ENCODE data around the gene UBE3B.

Gene UBE3B

DNA sequence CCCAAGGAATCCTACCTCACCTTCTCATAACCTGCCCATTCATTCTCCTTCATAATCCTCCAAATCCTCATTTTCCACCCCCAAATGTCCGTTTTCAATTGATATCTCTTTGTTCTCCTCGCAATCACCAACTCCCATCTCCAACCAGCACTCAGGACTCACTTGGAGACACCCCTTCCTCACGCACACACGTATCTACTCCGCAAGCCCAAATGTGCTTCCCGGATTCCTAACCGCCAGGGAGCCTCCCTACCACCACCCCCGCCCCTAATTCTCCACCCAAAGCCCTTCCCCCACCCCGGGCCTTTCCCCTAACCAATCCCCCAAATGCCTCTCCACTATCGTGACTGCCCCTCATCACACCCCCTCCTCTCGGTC lies 638 bp upstream of the UBE3B start:
- DNase-seq, result no peak

DNA sequence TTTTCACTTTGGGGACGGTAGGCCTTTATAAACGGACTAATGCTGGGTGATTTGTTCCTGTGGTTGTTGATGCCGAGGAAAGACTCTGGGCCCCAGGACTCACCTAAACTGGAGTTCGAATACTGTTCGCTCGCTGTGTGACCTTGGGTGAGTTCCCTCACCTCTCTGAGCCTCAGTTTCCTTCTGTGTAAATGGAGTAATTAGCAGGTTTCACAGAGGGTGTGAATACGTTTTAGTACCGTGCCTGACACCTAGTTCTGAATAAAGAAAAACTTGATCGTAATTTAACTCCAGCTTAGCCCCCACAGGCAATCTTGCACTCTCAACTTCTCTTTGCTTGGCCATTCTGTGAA lies 505 bp downstream of the UBE3B start:
- no peak for DNase-seq

DNA sequence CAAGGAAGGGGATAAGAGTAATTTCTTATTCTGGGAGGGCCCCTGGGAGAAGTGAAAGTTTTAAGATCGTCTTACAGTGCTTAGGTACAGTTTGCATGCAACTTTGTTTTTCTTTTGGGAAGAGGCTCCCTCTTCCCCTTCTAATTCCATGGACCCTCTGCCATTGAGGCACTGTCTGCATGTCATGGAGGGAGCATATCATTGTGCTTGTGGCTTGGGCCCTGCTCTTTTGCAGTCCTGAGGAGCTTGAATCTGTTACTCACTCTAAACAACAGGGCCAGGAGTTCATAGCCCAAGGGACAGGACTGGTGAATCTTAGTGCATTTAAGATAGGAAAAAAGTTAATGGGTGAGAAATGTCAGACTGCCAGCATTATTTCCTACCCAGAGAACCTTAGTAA lies 2.3 kb downstream of the UBE3B start:
- no peak for DNase-seq

DNA sequence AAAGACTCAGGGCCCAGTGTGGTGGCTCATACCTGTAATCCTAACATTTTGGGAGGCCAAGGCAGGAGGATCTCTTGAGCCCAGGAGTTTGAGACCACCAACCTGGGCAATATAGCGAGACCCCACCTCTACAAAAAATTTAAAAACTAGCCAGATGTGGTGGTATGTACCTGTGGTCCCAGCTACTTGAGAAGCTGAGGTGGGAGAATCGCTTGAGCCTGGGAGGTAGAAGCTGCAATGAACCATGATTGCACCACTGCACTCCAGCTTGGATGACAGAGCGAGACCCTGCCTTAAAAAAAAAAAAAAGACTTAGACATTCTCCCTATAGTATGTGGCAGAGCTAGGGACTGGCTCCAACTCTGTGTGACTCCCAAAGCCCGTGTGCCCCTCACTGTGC lies 2.9 kb downstream of the UBE3B start:
- DNase-seq, result no peak

DNA sequence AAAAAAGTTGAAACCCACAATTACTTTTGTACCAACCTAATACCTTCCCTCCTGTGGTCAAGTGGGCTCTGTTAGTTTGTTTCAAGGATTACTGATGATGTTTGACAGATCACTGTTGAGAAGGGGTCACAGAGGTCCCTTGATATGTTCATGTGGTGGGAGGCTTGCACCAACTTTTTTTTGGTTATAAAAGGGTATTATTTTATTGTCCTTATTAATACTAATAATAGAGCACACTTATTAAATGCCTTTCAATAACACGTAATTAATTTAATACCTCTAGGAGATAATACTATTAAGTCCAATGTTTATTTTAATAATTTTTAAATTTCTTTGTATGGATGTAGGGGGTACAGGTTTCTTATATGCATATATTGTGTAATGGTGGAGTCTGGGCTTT lies 4.4 kb downstream of the UBE3B start:
- DNase-seq, result no peak

DNA sequence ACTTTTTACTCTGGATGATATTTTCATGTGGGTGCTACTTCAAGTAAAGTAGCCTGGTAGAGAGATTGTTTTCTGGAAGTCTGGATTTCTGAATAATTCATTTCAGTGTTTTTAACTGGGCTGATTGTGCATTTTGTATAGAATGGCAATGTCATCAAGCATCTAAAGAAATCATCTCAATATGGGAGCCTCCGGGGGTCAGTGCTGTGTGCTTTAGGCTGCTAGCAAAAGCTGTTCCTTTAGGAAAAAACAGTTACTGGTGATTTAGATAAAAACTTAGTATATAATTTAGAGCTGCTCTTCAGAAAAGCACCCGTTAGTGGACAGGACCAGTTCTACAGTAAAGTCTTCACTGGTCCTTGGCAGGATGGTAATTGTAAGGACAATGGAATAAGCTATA lies 5.1 kb downstream of the UBE3B start:
- DNase-seq, result no peak

DNA sequence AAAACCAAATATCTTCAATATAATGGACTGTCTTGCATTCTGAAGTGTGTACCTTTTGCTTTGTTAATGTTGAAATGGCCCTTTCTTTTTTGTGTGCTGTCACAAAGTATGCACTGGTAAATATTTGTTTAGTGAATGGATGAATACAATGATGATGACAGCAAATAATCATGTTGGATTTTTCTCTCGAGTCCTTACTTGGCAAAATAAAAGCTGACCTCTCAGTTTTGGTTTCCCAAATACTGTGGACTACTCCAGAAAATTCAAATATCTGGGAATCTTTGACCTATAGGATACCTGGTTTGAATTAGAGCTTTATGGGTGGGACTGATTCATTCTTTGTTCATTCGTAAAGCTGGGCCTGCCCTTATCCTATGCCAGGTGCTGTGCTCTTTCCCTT lies 5.5 kb downstream of the UBE3B start:
- DNase-seq, result no peak

DNA sequence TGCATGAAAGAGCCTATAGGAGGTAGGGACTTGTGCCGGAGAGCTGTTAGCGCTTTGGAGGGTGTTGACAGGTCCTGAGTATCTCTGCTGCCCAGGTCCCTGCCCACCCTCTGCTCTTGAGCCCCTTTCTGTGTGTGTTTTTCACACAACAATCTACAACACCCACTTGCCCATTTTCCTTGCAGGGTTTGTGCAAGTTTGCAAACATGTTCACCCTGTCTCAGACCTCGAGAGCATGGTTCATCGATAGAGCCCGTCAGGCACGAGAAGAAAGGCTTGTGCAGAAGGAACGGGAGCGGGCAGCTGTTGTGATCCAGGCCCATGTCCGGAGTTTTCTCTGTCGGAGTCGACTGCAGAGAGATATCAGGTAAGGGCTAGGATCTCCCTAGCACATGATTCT lies 5.9 kb downstream of the UBE3B start:
- DNase-seq, result no peak

DNA sequence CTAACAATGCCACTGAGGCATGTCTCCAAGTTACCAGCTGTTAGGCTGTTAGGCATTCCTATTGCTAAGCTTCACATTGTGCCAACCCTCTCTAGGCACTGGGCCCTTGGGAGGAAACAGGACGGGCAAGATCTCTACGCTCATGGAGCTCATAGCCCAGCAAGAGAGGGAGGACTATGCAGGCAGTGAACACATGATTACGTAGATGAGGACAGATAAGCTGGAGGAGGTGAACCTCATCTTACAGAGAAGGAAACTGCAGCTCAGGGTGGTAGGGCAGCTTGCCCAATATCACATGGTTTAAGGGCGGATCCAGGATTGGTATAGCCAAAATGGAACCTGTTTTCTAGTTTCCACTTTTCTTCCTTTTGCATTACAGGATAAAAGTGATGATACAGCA lies 7.8 kb downstream of the UBE3B start:
- DNase-seq, result no peak

DNA sequence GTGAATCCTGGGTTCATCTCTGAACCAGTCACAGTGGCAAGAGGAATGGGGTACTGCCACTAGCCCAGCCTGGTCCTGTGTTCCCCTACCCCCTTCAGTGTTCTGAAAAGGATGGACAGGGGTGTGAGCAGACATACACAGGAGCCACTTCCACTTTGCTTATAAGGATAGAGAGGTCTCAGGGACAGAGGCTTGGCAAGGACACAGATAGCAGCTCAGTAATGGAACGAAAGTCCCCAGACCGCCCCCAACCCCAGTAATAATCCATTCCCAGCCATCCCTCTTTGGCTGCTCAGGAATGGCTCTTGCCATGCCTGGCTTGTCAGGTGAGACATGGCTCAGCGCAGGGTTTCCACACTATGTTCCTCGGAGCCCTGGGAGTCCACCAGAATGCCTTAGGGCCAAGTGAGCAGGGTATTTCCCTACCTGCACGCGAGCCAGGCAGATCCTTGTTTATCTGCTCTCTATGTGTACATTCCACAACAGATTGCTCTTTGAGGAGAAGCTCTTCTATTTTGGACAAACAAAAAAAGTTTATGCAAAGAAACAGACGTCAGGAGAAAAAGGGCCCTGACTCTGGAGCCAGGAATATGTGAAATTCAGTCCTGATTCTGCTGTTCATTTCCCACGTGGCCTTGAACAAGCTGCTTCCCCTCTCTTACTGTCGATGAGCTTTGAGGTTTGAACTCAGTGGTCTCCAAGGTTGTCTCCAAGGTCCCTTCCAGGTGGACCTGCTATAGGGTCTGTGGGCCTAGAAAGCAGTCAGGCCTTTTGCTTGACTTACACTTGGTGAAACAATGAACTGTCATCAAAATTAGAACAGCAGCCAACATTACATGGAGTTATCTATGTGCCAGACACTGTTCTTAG lies 10.0 kb downstream of the UBE3B start:
- no peak for DNase-seq

DNA sequence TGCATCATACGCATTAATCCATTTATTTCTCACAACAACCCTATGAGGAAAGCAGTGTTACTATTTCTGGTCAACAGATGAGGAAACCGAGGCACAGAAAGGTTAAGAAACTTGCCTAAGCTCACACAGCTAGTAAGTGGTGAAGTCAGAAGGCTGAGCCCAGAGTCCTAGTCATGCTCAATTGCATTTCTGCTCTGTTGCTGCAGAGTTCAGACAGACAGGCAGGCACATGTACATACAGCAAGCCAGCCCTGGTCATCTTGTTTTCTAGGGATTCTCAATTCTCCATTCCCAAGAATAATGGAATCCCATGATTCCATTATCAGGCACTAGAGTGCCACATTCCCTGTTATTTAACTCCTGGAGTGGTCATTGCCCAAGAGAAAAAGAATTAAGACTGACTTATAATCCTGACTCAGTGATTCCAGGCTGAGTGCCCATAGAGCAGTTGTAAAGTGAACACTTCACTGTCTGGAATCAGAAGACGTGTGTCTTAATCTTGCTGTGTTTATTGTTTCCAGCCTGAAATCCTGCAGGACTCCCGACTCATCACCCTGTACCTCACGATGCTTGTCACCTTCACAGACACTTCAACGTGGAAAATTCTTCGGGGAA lies 10.7 kb downstream of the UBE3B start:
- DNase-seq, result no peak

DNA sequence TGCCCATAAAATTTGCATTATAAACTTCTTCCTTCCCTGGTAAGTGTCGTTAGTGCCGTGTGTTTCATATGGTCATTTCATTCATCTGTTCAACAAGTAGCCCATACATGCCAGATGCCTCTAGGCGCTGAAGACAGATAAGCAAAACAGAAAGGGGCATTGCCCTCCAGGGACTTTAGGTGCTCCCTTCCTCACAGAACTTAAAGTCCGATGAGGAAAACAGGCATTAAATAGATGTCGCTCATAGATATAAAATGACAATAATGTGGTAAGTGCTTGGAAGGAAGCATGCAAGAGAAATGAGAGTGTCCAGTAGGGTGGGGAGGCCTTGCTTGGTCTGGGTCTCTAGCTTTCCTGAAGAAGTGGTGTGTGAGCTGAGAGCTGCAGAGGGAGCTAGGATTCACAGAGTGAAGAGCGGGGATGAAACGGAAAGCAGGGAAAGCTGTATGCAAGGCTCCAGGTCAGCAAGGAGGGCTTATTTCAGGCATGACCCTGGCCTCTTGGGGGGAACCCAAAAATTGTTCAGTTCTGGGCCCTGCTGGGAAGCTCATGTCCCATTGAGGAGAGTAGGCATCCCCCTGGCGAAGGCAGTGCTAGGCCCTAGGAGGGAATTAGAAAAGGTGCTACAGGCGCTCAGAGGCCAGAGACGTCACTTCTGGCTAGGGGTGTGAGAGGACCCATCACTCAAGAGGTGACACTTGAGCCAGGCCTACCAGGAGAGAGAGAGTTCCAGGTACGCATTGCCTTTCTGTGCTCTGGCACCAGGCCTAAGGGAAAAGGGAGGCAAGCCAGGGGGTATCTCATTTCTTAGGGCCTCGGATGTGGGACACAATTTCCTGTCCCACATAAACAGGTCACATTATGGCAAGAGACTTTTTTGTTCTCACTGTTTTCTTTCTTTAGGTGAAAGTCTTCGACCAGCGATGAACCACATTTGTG lies 11.9 kb downstream of the UBE3B start:
- no peak for DNase-seq

DNA sequence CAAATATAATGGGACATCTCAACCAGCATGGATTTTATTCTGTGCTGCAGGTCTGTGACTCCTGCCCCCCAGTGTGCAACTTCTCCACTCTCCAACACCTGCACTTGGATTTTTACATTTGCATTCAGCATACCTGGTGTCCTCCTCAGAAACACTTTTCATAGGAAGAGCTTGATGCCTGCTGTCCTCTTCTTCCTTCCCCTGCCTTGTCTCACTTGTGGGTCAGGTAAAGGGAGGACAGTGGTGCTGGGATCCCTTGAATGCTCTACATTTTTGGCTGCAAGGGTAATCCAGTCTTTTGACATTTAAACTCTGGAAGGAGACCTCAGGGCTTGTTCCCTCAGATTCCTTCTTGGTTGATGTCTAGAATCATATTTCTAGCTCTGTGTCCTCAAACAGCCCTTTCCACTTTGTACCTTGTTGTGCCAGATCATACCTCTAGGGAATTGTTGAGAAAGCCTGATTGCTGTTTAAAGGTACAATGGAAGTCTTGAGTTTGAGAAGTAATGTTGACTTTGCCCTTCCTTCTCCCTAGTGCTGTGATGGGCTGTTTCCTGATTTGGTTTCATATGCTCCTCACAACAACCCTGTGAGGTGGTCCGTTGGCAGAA lies 12.6 kb downstream of the UBE3B start:
- DNase-seq, result no peak

DNA sequence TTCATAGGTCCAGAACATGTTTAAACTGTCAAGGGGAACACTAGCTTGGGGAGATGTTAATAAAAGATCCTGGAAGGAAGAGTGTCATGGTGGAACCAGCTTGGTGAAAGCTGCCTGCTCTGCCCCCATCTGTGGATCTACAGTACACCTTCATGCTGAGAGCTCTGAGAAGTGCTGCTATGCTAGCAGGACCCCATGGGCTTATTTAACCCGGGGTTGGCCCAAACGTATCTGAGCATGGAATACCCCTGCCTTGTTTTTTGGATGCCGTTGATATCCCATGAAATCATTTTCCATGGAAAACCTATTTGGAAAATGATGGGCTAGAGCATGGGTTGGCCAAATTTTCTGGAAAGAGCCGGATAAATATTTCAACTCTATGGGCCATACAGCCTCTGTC lies 14.2 kb downstream of the UBE3B start:
- DNase-seq, result no peak

DNA sequence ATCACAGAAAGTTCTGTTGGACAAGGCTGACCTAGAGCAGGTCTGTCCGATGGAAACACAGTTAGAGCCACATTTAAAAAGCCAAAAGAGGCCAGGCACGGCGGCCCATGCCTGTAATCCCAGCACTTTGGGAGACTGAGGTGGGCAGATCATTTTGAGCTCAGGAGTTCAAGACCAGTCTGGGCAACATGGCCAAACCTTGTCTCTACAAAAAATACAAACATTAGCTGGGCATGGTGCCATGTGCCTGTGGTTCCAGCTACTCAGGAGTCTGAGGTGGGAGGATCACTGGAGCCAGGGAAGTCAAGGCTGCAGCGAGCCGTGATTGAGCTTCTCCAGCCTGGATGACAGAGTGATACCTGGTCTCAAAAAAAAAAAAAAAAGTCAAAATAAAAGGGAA lies 14.9 kb downstream of the UBE3B start:
- DNase-seq, result no peak

DNA sequence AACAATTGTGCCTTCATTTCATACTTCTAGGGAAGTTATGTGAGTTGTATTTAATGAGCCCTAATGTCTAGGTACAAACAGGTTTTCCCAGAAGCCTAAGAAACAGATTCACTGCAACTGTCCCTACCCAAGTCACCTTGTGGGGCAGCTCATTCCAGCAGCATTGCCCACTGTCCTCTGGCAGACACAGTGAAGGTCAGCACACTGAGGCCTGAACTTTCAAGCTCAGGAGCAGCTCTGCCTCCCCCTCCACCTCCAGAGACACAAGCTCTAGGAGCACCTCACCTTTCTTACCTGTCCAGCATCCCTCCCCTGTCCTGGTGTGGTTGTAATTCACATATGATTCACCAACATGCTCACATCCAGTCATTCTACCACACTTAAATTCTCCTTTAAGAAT lies 15.7 kb downstream of the UBE3B start:
- no peak for DNase-seq

DNA sequence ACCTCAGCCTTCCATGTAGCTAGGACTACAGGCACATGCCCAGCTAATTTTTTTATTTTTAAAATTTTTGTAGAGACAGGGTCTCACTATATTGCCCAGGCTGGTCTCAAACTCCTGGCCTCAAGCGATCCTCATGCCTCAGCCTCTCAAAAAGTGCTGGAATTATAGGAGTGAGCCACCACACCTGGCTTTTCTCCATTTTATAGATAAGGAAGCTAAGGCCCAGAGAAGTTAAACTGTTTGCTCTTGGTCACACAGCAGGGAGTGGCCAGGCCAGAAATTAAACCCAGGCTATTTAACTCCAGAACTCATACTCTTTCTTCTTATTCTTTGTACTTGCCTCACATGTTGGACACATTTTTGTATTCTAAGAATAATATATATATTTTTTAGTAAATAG lies 16.5 kb downstream of the UBE3B start:
- no peak for DNase-seq

DNA sequence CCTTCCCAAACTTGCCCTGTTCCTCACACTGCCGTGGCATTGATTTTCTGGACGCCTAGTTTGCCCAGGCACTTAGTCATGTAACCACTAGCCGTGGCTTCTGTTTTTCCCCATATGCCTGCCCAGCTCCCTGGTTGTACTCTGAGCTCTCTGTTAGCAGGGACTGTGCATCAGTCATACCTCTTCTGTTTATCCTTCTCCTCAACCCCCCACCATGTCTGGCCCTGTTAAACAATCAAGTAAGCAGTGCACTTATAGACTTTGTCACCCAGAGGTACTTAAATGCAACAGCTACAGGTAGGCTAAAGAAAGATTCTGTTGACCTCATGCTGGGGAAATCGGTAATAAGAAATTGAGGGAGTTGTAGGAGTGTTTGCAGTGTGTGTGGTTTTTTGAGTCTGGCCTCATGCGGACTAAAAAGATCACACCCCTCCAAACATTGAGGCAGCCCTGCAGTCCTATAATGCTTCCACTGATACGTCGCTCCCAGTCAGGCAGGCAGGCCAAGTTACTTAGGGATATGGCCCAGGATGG lies 17.0 kb downstream of the UBE3B start:
- no peak for DNase-seq

DNA sequence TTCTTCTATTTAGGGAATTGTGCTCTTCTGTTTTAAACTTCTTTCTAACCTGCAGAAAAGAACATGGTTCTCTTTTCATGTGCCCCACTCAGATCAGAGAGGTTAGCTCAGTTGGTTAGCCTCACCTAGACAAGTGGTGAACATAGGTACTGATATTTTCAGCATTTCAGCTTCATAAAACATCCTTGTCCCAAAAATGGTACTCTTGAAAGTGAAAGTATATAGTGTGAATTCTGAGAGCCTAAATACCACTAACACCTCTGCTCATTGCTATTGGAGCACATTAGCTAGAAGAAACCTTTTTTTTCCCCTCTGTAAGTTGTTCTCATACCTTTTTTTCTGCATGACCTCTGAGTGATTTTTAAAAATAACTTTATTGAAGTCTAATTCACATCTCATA lies 17.6 kb downstream of the UBE3B start:
- no peak for DNase-seq

DNA sequence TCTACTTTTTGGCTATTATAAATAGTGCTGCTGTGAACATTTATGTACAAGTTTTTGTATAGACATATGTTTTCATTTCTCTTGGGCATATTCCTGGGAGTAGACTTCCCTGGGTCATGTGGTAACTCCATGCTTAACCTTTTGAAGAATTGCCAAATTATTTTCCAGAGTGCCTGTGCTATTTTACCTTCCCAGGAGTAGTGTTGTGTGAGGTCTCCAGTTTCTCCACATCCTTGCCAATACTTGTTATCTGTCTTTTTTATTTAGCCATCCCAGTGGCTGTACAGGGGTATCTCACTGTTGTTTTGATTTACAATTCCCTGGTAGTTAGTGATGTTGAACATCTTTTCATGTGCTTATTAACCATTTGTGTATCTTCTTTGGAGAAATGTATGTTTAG lies 18.9 kb downstream of the UBE3B start:
- DNase-seq, result no peak

DNA sequence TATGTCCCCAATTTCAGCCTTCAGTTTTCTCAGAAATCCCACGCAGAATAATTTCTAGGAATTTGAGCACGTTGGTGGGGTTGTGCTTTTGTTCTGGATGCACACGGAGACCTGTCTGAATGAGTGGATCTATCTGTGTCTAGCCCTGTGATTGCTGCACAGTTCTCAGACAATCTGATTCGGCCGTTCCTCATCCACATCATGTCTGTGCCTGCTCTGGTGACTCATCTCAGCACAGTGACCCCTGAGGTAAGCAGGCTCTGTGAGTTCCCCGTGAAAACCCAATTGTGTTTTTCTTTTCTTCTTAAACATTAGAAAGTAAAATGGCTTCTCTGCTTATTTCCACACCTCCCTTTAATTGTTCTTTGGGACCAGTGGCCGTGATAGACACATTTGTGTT lies 20.2 kb downstream of the UBE3B start:
- DNase-seq, result no peak

DNA sequence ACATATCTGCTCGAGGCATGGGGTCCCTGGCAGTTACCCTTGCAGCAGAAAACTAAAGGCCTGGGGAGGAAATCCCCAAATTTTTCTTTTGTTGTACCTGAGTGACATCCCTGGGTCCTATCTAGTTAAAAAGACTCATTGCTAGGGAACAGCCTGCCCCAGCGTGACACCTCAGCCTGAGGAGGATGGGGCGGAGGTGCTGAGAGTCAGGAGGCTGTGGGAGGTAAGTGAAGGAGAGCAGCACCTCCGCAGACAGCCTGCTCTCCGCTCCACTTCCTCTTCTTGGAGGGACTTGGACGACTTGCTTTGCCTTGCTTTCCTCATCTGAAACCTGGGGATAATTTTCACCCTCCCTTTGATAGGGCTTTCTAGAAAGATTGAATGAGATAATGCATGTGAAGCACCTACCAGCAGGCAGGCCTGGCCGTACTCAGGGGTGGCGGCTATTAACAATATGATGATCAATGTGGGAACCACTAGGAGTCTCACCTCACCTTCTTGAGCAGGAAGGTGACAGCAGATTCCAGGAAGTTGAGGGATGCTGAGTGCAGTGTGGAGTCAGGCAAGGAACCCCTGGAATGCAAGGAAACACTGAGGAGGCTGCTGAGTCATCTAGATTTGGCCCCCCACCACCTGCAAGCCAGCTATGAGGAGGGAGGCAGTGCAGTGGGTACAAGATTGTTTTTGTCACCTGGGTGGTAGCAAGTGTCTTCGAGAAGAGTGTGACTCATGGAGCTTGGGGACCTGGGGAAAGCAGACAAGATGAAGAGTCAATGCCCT lies 23.2 kb downstream of the UBE3B start:
- no peak for DNase-seq
